Activated T-helper 1 cell treated with anti-CD3 and anti-CD28 coated beads, Interleukin-12 subunit alpha, Interleukin-12 subunit beta, Interleukin-2, Interleukin-4 antibody, amounts not matched to agents 30 ng/mL and 10 ng/mL and 1 ng/mL, durations not matched to agents 14 hours and 24 hours and 36 hours (primary cell): ENCODE data around the gene JCAD. TPM values are rescaled to one million over a fixed set of nuclear protein-coding genes. Genes with fewer than 3 reads are reported as not detected.
"Not testable (repeated sequence)": the region's sequence is repeated elsewhere in the genome, so short reads cannot be mapped to it uniquely, and the experiment has no call there.

Experiments used
- DNase-seq: peaks from one replicate; pipeline ENCODE4 v3.0.0; 2021; ENCODE audit warnings: low spot score
- H3K27ac Mint-ChIP-seq: one replicate; pipeline ENCODE4 v1.8.0; 2021; ENCODE audit warnings: mild to moderate bottlenecking, mixed read lengths
- H3K27me3 Mint-ChIP-seq: one replicate; pipeline ENCODE4 v1.8.0; 2022; ENCODE audit warnings: mild to moderate bottlenecking, moderate library complexity, mixed read lengths; ENCODE audit not compliant: insufficient read depth
- H3K36me3 Mint-ChIP-seq: one replicate; pipeline ENCODE4 v1.8.0; 2021; ENCODE audit warnings: low read depth, mixed read lengths
- H3K4me1 Mint-ChIP-seq: one replicate; pipeline ENCODE4 v1.8.0; 2021; ENCODE audit warnings: low read depth, mixed read lengths
- H3K4me3 Mint-ChIP-seq: one replicate; pipeline ENCODE4 v1.8.0; 2021; ENCODE audit warnings: mild to moderate bottlenecking, moderate library complexity, mixed read lengths
- H3K9me3 Mint-ChIP-seq: one replicate; pipeline ENCODE4 v1.8.0; 2021; ENCODE audit warnings: mixed read lengths
- intact Hi-C: fragments of 100-400 bp; cut with micrococcal nuclease; formaldehyde crosslinking; loops from one replicate; pipeline ENCODE4 v1.15.1; 2024
- total RNA-seq: library from RNA; stranded (reverse); gene quantifications from 2 replicates; pipeline ENCODE4 v1.2.3, GENCODE V29; 2022

Gene JCAD
- total RNA-seq, 1 donor from 2014 or later, result 0.31 TPM

DNA sequence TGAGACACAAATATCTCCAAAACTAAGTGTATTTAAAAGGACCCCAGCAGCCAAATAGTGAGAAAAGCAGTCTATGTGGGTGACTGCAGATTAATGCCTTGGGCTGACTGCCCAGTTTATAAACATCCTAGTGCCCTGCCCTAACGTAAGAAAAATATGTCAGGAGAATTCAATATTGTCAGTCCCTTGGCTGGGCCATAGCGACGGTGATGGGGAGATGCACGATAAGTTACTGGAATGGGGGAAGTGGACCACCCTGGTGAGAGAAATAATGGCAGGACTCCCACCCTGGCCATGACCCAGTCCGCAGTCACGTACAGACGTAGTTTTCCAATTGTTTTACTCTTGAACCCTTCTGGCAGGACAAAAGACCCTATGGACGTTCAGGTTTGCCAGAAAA lies 48.0 kb downstream of the JCAD start:
- Mint-ChIP-seq H3K36me3 (no peaks in the 10 kb centered on the region), H3K4me3 (no peak overlapping the region), H3K9me3 (no peaks in the 10 kb centered on the region), H3K27me3 (peaks cover 17% of the 10 kb centered on the region), H3K4me1 (peaks cover 23% of the 10 kb centered on the region), H3K27ac (no peak overlapping the region)
- no peak for DNase-seq
- intact Hi-C loops, result no loop called here

DNA sequence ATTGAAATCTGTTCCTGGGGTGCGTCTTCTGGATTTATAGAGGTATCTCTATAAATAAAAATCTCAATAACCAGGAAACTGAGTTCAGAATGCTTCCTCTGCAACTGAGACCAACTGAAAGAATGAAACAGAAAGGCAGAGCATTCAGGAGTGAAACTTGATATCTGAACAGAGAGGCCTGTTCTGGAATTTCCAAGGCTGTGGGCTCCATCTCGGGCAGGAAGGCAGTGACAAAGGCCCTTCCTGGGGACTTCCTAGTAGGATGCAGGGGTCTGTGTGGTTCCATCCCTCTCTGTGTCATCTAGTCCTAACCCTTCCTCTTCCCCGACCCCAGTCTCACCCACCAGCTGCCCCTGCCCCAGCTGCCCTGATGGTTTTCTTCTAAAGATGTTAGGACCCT lies 52.0 kb downstream of the JCAD start:
- H3K27me3 Mint-ChIP-seq, result peaks cover 20% of the 10 kb centered on the region
- H3K4me1 Mint-ChIP-seq, result peaks cover 29% of the 10 kb centered on the region
- no peaks in the 10 kb centered on the region for H3K9me3 Mint-ChIP-seq

DNA sequence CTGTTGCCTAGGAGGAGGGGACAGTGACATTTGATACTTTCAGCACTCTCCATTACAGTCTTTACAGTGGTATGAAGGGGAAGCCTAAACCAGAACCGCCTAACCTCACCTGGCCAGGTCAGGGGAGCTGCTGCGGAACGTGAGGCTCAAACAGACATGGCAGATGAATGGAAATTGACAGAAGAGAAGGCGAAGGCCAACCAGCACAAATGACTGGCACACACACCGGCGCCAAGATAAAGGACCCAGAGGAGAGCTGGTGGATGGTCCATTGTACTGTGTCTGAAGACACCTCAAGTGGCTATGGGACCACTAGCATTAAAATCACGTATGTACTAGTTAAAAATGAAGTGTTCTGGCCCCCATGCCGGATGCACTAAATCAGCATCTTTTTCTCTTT lies 53.0 kb downstream of the JCAD start:
- H3K4me1 Mint-ChIP-seq, result peaks cover 36% of the 10 kb centered on the region

More for the DNA sequence above, 52.0 kb downstream of the JCAD start:
- no peak overlapping the region for H3K27ac Mint-ChIP-seq
- H3K36me3 Mint-ChIP-seq, result no peaks in the 10 kb centered on the region
- no peak for DNase-seq
- intact Hi-C loops, result no loop called here
- H3K4me3 Mint-ChIP-seq, result no peak overlapping the region

DNA sequence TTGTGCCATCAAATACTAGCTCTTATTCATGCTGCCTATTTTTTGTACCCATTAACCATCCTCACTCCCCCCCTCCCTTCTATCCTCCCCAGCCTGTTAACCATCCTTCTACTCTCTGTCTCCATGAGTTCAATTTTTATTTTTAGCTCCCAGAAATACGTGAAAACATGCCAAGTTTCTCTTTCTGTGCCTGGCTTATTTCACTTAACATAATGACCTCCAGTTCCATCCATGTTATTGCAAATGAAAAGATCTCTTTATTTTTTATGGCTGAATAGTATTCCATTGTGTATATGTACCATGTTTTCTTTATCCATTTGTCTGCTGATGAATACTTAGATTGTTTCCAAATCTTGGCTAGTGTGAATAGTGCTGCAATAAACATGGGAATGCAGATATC lies 54.3 kb downstream of the JCAD start:
- H3K9me3 Mint-ChIP-seq, intact Hi-C loops, H3K27ac Mint-ChIP-seq, DNase-seq, H3K4me3 Mint-ChIP-seq, H3K36me3 Mint-ChIP-seq: not testable (repeated sequence)
- Mint-ChIP-seq H3K4me1 (peaks cover 36% of the 10 kb centered on the region), H3K27me3 (peaks cover 18% of the 10 kb centered on the region)

More for the DNA sequence above, 53.0 kb downstream of the JCAD start:
- Mint-ChIP-seq H3K9me3 (no peaks in the 10 kb centered on the region), H3K36me3 (no peaks in the 10 kb centered on the region), H3K27ac (no peak overlapping the region), H3K27me3 (peaks cover 19% of the 10 kb centered on the region), H3K4me3 (no peak overlapping the region)
- intact Hi-C loops, result no loop called here
- no peak for DNase-seq

DNA sequence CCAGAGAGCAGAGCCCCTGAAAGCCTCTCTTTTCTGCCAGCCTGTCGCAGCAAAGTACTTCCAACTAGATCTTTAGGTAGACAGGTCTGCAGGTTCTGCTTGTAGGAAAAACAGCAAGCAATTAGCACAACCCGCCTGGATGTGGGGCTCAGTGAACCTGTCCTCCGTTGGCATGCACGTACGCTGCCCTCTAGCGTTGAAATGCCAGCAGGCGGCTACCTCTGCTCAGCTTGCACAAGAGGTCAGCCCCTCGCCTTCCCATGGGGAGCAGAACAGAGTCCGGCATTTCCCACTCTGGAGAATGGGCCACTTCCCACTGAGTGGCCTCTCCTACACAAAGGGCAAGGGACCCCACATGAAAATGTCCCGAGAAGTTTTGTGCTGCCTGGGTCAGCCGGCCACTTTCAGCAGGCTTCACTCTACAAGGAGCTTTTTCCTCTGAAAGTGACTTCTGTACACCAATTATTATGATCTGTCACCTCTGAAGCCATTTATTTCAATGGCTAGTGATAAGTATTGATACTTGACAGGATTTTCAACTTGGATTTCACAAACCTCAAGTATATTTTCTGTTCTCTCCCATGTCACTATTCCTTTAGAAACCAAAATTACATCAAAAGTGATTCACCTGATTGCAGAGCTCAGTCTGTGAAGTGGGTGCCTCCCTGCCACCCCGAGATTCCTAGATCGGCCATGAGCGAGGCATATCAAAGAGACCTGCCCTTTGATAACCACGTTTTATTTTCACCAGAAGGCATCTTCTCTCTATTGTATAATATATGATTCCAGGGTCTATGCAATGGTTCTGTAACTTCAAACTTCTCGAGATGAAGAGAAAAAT lies 56.7 kb downstream of the JCAD start:
- DNase-seq, result peak; percentile 43
- Mint-ChIP-seq H3K4me1 (peaks cover 29% of the 10 kb centered on the region), H3K4me3 (no peak overlapping the region), H3K27me3 (peaks cover 29% of the 10 kb centered on the region), H3K9me3 (no peaks in the 10 kb centered on the region), H3K27ac (no peak overlapping the region), H3K36me3 (no peaks in the 10 kb centered on the region)
- intact Hi-C loops, result loop anchor here (2.0 to 5.0 kb wide), 2 partner anchors 24 to 55 kb away; partner anchors contain the start of gene JCAD

DNA sequence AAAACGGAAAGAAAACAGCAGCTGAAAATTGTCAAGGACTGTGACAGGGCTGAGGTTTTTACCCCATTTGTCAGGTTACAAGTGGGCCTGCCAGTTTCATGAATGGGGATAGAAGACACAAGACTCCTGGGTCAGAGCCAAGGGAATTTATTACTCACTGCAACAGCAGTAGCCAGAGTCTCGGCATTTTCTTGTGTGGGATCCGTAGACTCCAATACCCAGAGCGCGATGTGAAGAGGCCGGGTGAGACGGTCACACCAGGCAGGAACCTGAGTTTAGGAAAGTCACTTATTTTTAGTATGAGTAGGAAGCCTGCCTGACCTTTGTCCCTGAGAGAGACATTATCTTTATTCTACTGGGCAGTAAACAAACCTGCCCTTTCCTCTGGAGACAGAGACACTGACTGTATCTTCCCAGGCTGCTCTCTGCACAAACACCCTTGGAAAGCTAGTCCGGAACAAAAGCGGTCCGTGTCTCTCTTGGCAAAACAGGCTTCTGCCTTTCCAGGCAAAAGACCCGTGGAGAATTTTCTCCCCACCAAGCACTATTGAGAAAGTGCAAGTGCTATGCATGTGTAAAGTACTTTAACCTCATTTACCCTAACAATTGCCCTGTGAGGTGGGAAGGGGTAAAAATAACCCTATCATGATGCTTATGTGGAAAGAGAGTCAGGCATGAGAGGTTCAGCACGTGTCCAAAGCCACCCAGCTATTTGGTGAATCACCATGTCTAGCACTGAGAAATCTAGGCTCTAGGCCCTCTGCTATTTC lies 58.4 kb downstream of the JCAD start:
- Mint-ChIP-seq H3K36me3 (no peaks in the 10 kb centered on the region), H3K27me3 (peaks cover 32% of the 10 kb centered on the region)

DNA sequence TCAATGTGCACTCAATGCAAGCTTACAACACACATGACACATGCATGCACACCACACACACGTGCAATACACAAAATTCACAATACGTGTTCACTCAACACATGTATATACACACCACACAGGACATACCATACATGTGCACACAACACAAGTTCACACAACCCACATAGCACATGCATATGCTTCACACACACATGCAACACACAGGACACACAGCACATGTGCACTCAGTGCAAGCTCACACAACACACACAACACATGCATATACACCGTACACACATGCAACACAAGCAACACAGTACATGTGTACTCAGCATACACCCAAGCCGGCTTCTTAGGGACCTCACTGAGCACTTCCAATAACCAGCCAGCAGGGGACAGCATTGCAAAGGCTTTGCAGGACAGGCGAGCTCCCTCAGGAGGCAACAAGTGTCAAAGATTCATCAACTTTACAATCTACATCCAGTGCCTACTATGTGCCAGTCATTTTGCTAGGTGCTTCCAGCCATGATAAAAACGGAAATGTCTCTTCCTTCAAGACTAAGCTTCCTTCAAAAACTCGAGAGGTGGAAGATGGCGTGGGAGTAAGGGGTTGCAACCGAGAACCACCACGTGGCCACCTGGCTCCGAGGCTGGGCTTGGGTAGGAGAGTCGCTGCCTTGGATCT lies 61.1 kb downstream of the JCAD start:
- peak; percentile 69 for DNase-seq
- Mint-ChIP-seq H3K27me3 (peaks cover 33% of the 10 kb centered on the region), H3K9me3 (no peaks in the 10 kb centered on the region), H3K36me3 (no peaks in the 10 kb centered on the region), H3K4me1 (peaks cover 20% of the 10 kb centered on the region), H3K27ac (no peak overlapping the region), H3K4me3 (no peak overlapping the region)
- intact Hi-C loops, result loop anchor here (1.0 to 5.0 kb wide), 8 partner anchors 29 to 593 kb away; no protein-coding TSS in a partner anchor

More for the DNA sequence above, 58.4 kb downstream of the JCAD start:
- Mint-ChIP-seq H3K27ac (no peak overlapping the region), H3K4me3 (no peak overlapping the region), H3K4me1 (peaks cover 20% of the 10 kb centered on the region), H3K9me3 (no peaks in the 10 kb centered on the region)
- intact Hi-C loops, result loop anchor here (5.0 kb wide), 1 partner anchor 56 kb away; the partner anchor contains the start of gene JCAD
- DNase-seq, result no peak

DNA sequence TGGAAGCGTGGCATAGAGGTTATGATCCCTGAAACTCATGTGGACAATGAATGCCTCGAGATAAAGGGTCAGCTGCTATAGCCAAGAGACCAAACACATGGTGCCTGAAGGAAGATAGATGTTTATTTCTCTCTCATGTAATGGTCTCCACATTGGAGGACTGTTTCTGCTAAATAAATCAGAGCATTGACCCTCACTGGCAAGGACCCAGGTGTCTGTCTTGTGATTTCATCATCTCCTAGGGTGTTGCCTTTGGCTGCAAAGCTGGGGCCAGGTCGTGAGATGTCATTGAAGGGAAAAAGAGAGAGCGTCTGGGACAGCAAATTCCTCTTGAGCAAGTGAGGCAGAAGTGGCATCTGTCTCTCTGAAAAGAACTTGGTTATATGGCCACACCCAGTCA lies 64.6 kb downstream of the JCAD start:
- H3K36me3 Mint-ChIP-seq, result no peaks in the 10 kb centered on the region
- intact Hi-C loops, result loop anchor here (5.0 kb wide), 2 partner anchors 52 to 362 kb away; no protein-coding TSS in a partner anchor
- peaks cover 7% of the 10 kb centered on the region for H3K4me1 Mint-ChIP-seq
- H3K4me3 Mint-ChIP-seq, result no peak overlapping the region
- H3K27me3 Mint-ChIP-seq, result peaks cover 31% of the 10 kb centered on the region
- no peak overlapping the region for H3K27ac Mint-ChIP-seq
- DNase-seq, result no peak
- no peaks in the 10 kb centered on the region for H3K9me3 Mint-ChIP-seq

DNA sequence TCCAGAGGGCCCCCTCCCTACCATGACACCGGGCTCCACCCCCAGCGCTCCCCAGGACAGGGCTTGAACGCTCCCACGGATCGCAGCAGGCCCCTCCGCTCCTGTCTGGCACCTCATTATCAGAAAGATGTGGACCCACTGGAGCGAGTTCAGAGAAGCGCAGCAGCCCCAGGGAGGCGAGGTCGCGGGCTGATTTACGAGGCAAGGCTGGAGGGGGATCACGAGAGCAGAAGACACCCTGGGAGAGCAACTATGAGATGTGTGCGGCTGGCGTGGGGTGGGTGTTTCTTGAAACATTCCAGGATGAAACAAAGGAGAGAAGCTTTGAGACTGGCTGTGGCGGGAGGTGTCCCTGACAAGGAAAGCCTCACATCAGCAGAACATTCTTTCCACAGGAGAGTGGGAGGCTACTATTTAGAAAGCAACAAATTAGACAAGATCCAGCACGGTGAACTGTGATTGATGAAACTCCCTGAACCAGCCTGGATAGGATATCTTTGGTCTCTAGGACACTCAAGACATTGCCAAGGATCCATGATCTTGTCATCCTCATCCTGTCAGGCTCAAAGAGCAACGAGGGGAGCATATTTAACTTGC lies 66.0 kb downstream of the JCAD start:
- Mint-ChIP-seq H3K4me3 (no peak overlapping the region), H3K27me3 (peaks cover 33% of the 10 kb centered on the region), H3K36me3 (no peaks in the 10 kb centered on the region), H3K9me3 (no peaks in the 10 kb centered on the region), H3K27ac (no peak overlapping the region), H3K4me1 (peaks cover 5% of the 10 kb centered on the region)
- intact Hi-C loops, result no loop called here
- DNase-seq, result no peak

DNA sequence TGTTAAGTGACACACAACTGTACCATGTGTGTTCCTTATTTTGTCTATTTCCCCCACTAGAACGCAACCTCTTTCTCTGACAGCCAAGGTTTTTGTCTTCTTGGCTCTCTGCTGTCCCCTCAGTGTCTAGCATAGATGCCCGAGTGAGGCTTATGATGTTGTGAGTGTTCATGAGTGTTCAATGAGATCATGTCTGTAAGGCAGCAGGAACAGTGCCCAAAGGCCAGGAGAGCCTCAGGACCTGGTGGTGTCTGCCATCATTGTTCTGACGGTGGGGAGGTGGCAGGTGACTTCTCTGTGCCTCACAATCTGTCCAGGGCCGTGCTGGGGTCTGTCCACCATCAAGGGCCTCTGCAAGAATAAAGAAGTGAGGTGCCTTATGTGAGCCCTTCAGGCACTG lies 66.5 kb downstream of the JCAD start:
- Mint-ChIP-seq H3K4me1 (peaks cover under 1% of the 10 kb centered on the region), H3K36me3 (no peaks in the 10 kb centered on the region), H3K27me3 (peaks cover 28% of the 10 kb centered on the region), H3K4me3 (no peak overlapping the region), H3K27ac (no peak overlapping the region), H3K9me3 (no peaks in the 10 kb centered on the region)
- intact Hi-C loops, result no loop called here
- DNase-seq, result no peak

DNA sequence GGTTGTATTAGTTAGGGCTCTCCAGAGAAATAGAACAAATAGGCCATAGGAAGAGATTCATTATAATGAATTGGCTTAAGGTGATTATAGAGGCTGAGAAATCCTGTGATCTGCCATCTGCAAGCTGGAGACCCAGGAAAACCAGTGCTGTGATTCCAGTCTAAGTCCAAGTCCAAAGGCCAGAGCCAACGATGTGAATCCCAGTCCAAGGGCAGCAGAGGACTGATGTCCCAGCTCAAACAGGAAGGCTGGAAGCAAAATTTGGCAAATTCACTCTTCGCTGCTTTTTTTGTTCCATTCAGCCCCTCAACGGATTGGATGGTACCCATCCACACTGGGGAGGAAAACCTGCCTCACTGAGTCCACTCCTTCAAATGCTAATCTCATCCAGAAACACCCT lies 68.0 kb downstream of the JCAD start:
- intact Hi-C loops, result no loop called here
- Mint-ChIP-seq H3K4me3 (no peak overlapping the region), H3K9me3 (no peaks in the 10 kb centered on the region), H3K4me1 (no peaks in the 10 kb centered on the region), H3K27ac (no peak overlapping the region), H3K27me3 (peaks cover 19% of the 10 kb centered on the region), H3K36me3 (no peaks in the 10 kb centered on the region)
- DNase-seq, result no peak

DNA sequence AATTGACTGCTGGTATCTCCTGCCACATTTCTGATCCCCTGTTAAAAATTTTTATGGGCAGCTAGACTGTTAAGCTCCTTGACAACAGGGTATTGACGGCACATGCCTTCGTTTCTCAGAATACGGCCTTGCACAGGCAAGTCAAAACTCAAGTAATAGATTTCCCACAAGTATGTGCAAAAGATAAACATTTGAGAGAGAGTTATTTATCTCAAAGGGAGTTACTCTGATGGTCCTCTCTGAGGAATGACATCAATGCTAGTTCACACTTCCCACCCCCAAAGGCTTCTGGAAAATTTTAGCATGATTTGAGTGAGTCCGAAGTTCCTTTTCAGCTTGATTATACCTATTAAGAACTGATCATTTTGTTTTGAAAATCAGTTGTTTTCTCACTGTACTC lies 71.9 kb downstream of the JCAD start:
- Mint-ChIP-seq H3K27me3 (peaks cover 13% of the 10 kb centered on the region), H3K4me1 (no peaks in the 10 kb centered on the region), H3K27ac (no peak overlapping the region), H3K4me3 (no peak overlapping the region), H3K36me3 (no peaks in the 10 kb centered on the region), H3K9me3 (peaks cover 10% of the 10 kb centered on the region)
- intact Hi-C loops, result no loop called here
- no peak for DNase-seq
